UCSD-AML1 (cell line): ENCODE data around the gene ATP6AP1.
"Not testable (repeated sequence)": the region's sequence is repeated elsewhere in the genome, so short reads cannot be mapped to it uniquely, and the experiment has no call there.

Experiments
- DNase-seq: peaks from one replicate; lab custom pipeline; 2025; ENCODE audit not compliant: unreplicated experiment; lab: John Stamatoyannopoulos, UW

The ATP6AP1 gene, protein sequence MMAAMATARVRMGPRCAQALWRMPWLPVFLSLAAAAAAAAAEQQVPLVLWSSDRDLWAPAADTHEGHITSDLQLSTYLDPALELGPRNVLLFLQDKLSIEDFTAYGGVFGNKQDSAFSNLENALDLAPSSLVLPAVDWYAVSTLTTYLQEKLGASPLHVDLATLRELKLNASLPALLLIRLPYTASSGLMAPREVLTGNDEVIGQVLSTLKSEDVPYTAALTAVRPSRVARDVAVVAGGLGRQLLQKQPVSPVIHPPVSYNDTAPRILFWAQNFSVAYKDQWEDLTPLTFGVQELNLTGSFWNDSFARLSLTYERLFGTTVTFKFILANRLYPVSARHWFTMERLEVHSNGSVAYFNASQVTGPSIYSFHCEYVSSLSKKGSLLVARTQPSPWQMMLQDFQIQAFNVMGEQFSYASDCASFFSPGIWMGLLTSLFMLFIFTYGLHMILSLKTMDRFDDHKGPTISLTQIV

DNA sequence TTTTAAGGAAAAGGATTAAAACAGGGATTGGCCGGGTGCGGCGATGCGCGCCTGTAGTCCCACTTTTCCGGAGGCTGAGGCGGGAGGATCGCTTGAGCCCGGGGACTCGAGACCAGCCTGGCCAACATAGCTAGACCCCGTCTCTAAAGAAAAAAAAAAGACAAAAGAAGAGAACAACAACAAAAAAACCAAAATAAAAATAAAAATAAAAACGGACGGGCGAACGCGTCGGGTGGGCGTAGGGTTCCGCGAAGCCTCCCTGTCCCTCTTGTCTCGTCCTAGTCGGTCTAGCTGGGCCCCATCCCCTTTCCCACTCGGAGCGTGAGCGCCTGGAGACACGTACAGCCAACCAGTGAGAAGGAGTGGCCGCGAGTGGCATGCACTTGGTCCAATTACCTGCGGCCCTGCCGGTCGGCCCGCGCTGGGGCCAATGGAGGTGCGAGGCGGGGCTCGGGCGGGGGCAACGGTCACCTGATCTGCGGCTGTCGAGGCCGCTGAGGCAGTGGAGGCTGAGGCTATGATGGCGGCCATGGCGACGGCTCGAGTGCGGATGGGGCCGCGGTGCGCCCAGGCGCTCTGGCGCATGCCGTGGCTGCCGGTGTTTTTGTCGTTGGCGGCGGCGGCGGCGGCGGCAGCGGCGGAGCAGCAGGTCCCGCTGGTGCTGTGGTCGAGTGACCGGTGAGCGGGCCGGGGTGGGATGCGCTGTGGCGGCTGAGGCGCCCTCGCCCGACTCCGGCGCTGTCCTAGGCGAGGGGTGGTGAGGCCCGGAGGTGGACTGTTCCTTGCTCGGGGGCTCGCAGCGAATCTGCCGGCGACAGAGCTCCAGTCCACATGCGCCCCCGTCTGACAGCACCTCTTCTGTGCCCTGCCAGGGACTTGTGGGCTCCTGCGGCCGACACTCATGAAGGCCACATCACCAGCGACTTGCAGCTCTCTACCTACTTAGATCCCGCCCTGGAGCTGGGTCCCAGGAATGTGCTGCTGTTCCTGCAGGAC lies at the start of gene ATP6AP1:
Gene ATP6AP1, plus strand, starts transcription at position 502 of the 996 bp plus-strand sequence. Its CDS starts 16 bp downstream, at position 518.
- DNase-seq = peak; percentile 88

DNA sequence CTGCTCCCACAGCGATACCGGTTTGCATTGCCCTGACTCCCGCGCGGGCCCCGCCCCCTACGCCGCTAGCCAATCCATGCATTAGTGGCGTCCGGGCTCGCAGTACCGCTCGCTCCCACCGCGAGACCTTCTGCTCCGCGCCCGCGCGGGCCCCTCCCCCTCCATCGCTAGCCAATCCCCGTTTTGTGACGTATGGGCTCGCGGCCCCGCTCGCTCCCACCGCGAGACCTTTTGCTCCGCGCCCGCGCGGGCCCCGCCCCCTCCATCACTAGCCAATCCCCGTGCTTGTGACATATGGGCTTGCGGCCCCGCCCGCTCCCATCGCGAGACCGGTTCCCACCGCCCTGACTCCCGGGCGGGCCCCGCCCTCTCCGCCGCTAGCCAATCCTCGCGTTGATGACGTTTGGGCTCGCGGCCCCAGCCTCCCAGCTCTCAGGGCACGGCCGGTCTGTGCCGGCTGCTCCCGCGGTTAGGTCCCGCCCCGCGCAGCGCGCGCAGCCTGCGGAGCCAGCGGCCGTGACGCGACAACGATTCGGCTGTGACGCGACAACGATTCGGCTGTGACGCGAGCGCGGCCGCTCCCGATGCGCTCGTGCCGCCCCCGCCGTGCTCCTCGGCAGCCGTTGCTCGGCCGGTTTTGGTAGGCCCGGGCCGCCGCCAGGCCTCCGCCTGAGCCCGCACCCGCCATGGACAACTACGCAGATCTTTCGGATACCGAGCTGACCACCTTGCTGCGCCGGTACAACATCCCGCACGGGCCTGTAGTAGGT lies 49.5 kb upstream of the ATP6AP1 start, which contains the start of gene EMD:
Gene EMD, plus strand, starts transcription at position 497 of the 770 bp plus-strand sequence. Its CDS starts 190 bp downstream, at position 687.
- peak; percentile 100 for DNase-seq

GRCh38 chrX:154379569-154379951 lies 48.9 kb upstream of the ATP6AP1 start:
- no peak for DNase-seq

- DNase-seq = no peak
These were observed 48.3 kb upstream of the ATP6AP1 start for GRCh38 chrX:154380153-154380552.

DNA sequence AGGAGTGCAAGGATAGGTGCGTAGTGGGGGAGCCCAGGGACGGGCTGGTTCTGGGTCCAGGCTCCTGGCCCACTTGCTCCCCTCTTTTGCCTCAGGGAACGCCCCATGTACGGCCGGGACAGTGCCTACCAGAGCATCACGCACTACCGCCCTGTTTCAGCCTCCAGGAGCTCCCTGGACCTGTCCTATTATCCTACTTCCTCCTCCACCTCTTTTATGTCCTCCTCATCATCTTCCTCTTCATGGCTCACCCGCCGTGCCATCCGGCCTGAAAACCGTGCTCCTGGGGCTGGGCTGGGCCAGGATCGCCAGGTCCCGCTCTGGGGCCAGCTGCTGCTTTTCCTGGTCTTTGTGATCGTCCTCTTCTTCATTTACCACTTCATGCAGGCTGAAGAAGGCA lies 47.7 kb upstream of the ATP6AP1 start:
- no peak for DNase-seq

- no peak for DNase-seq
These were observed 47.2 kb upstream of the ATP6AP1 start for GRCh38 chrX:154381271-154381670.

DNA sequence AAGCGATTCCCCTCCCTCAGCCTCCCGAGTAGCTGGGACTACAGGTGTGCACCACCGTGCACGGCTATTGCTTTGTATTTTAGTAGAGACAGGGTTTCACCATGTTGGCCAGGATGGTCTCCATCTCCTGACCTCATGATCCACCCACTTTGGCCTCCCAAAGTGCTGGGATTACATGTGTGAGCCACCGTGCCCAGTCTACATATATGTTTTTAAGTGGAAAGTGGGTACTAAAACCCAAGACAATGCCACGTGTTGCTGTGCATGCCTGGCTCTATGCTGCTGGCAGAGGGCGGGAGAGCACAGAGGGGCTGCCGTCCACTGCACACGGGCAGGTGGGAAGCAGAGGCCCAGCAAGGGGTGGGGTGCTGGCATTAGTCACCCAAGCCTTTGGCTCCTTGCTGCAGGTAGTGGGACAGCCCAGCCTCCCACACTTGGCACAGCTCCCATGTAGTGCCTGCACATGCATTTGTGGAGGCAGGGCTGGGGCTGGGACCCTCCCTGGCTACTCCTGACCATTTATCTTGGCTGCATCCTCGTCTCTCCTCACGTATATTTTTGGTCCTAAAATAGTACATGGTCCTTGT lies 45.9 kb upstream of the ATP6AP1 start:
- no peak for DNase-seq

DNA sequence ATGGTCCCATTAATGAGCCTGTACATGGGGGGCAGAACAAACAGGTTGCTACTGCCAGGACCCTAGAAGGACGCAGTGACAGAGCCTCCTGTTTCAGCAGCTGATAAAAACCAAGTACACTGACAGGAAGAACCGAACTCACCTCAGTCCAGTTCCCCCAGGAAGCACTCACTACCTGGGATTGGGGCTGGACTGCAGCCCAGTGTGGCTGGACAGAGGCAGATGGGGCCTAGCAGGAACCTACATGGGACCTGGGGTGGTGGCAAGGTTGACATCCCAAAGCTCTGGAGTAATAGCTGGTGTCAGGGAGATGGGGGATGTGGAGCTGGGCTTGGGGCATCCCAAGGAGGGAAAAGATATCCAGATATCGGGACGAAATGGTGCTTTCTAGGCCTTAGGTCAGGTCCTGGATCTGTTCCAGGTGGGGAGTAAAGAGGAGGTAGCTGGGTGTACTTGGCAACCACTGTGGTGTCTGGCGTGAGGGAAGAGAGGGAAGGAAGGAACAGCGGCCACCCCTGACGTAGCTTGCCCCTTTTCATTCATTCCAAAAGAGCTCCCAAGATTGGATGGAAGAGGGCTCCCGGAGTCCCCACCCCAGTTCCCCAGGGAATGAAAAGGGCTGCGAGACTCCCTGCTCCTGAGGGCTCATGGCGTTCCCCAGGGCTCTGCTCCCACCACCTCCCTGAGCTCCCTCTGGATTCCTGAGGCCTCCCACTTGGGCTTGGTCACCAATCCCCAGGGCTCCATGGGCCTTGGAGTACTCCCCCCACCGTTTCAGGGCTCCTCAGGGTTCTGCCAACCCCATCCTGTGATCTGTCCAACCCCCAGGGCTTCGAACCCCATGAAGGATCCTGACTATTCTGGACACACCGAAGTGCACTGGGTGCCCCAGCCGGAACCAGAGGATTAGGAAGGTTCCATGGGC lies 44.9 kb upstream of the ATP6AP1 start:
- no peak for DNase-seq

GRCh38 chrX:154384284-154384892 lies 44.1 kb upstream of the ATP6AP1 start:
- DNase-seq = no peak

- DNase-seq = not testable (repeated sequence)
These were observed 40.4 kb upstream of the ATP6AP1 start for GRCh38 chrX:154388094-154388493.

GRCh38 chrX:154388649-154389048 lies 39.8 kb upstream of the ATP6AP1 start:
- DNase-seq = not testable (repeated sequence)

DNA sequence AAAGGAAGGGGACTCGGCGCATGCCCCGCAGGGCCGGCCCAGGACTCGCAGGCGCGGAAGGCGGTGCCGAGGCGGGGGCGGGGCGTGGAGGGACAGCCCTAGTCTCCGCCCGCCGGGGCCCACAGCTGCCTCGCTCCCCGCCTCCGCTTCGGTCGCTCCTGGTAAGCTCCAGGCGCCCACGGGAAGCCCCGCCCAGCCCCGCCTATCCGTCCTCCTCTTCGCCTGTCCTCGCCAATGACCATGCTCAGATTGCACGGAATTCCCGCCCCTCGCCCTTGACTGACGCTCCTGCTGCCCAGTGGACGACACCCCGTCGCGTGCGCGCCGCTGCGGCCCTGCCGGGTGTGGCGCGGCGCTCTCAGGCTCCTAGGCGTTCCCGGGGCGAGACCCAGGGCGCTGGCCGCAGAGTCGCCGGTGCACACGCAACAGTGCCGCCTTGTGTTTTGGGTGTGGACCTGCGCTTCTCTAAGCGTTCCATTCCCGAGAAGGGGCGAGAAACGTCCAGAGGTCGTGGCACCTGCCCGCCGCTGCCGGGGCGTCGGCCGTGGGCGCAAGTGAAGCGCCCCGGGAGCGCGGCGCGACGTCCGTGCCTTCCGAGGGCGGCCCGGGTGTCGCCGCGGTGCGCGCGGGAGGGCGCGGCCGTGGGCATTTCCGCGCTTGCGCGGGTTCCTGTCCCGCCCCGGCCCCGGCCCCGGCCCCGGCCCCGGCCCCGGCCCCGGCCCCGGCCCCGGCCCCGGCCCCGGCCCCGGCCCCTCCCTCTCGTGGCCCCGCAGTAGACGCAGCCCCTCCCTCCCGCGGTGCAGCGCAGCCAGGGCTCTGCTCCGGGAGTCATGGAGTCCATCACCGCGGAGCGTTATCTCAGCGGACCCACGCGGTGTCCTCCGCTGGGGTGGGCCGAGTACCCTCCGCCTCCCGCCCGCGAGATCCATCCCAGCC lies 38.4 kb upstream of the ATP6AP1 start:
- not testable (repeated sequence) for DNase-seq

- DNase-seq = not testable (repeated sequence)
These were observed 32.1 kb upstream of the ATP6AP1 start for GRCh38 chrX:154396363-154396762.

DNA sequence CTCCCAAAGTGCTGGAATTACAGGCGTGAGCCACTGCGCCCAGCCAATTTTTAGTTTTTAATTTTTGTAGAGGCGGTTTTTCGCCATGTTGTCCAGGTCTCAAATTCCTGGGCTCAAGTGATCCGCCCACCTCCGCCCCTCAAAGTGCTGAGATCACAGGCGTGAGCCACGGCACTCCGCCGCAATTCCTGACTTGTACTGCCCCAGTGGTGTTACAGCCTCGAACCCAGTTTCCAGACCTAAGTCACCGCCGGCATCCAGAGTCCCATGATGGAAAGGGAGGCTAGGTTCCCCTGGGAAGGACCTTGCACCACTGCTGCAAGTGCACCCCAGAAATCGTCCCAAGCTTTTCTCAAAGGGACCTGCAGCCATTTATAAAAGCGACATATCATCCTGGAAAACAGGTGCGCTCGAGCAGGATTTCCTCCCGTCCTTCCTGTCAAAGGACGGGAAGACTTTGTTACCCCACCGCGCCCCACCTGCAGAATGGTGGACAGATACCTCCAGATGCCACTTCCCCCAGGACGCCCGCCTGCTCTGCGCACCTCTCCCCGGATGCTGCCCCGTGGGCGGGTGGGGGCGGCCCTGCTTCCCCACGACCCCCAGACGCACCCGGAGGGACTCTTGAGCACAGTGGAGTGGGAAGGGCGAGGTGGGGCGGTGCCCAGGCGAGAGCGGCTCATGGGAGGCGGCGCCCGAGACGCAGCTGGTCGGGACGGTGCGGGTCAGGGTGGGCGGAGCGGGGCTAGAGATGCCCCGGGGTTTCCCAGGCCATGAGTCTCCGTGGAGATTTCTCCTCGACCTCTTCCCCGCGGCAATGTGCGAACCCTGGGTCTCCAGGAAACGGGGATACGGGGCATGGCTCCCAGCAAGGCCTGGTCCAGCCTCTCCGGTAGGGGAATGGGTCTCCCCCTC lies 31.2 kb upstream of the ATP6AP1 start:
- DNase-seq = peak; percentile 70

DNA sequence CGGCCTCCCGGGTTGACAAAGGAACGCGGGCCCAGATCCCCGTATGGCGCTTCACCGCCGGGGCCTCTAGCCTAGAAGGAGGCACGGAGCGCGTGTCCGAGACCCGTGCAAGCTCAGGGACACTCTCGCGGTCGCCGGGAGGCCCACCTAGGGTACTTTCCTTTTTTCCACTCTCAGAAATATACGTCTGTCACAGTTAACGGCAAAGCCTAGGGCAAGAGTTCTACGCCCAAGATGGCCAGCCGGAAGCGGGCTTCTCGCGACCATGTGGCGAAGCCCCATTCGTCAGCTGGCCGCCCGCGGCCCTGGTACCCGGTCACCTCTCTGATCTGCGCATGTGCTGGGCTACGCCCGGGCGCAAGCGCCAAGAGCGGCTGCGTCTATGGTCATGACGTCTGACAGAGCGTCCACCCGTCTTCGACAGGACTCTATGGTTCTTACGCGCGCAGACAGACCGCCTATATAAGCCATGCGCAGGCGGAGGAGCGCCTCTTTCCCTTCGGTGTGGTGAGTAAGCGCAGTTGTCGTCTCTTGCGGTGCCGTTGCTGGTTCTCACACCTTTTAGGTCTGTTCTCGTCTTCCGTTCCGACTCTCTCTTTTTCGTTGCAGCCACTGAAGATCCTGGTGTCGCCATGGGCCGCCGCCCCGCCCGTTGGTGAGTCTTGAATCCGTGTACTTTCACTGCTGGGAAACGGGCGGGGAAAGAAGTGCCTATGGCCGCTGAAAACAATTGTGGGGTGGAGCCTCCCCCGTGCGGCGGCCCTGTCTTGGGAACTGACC lies 30.4 kb upstream of the ATP6AP1 start, which contains the start of gene RPL10:
Gene RPL10, plus strand, starts transcription at position 490 of the 780 bp plus-strand sequence. Its CDS starts 143 bp downstream, at position 633.
- peak; percentile 92 for DNase-seq
